ENCODE measurements around the gene EPGN.

Gene EPGN

DNA sequence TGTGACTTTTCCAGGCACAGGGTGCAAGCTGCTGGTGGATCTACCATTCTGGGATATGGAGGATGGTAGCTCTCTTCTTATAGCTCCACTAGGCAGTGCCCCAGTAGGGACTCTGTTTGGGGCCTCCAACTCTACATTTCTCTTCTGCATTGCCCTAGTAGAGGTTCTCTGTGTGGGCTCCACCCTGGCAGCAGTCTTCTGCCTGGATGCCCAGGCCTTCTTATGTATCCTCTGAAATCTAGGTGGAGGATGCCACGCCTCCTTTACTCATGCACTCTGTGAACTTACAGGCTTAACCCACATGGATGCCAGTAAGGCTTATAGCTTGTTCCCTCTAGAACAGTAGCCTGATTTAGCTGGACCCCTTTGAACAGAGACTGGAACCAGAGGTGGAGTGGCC is 35.8 kb downstream of the EPGN start:
- no peak for DNase-seq

DNA sequence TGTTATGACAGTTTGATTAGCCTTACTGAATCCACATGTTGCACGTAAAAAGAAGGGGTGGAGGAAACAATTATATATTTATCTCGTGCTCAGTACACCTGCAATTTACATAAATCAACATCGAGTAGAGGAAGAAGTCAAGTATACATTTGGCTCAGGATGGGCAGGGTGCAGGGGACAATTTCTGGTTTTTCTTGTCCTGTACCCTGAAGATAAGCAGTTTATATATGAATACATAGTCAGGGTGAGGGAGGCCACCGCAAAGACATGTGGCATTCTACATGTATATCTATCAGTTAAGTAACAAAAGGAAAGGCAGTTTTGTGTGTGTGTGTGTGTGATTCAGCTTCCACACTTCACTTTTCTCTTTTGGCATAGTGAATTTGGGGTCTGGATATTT is 45.6 kb downstream of the EPGN start:
- no peak for DNase-seq

GRCh38 chr4:74357965-74358364 is 49.7 kb downstream of the EPGN start:
- DNase-seq: no peak

DNA sequence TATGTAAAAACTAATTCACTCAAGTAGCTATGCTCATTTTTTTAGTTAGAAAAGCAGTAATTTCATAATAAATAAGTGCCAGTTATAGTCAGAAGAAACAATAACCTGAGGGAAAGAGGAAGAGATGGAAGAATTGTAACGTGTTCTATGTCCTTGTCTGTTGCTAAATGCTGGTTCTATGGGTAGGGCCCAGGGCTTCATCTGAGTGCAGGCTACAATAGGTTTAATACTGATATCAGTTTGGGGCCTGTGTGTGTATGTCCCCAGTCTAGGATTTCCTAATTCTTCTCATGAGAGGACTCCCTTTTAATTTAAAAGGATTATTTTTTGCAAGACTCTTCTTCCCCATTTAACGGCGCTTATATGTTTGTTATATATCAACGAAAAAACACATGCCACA is 53.4 kb downstream of the EPGN start:
- DNase-seq: no peak

GRCh38 chr4:74362347-74362746 is 54.1 kb downstream of the EPGN start:
- DNase-seq: no peak

GRCh38 chr4:74364256-74364651 is 56.0 kb downstream of the EPGN start:
- DNase-seq: no peak

DNA sequence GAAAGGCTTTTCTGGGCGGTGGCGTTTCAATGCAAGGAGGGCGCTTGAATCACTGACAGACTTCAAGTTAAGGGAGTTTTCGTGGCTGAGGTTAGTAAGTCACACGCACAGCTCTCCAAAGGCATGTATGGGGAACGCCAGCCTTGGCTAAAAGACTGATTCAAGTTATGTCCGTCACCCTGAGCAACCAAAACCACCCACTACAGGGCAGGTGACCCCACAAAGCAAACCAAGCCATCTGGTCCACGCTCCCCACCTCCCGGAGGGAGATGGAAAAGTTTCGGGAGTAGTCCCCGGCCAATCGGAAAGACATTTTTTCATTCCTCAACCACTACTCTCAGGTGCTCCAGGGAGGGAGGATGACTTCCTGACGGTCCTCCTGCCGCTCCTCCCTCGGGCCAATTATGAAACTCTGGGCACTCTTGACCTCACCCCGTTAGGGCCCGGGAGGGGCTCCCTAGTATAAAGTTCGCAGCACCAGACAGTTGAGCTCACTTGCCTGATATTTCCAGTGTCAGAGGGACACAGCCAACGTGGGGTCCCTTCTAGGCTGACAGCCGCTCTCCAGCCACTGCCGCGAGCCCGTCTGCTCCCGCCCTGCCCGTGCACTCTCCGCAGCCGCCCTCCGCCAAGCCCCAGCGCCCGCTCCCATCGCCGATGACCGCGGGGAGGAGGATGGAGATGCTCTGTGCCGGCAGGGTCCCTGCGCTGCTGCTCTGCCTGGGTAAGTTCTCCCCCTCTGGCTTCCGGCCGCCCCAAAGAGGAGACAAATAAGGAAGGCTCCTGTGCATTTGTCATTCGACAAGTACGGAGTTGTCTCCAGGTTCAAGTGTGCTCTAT is 56.6 kb downstream of the EPGN start, which contains the start of gene EREG:
EREG (plus strand) TSS at position 494 of the 840 bp plus-strand sequence; CDS start at position 658, 164 bp downstream.
- DNase-seq: no peak

- DNase-seq: peak; percentile 36
These were observed 57.5 kb downstream of the EPGN start for GRCh38 chr4:74365761-74366160.

Data from NCI-H2029 (cell line).